ENCODE measurements around the gene FMNL2.

FMNL2 gene

GRCh38 chr2:152390837-152391236 is 55.9 kb downstream of the FMNL2 start:
- Histone ChIP-seq H4K8ac (ENCODE audit: low read depth, low read length) (no peak overlapping the region), H2BK15ac (ENCODE audit: low read length) (no peak overlapping the region), H3K79me1 (ENCODE audit: low read depth, low read length) (peaks cover 5% of the 10 kb centered on the region), H2BK12ac (ENCODE audit: low read length) (no peak overlapping the region), H3K4me3 (ENCODE audit: low read length in 2 of 2) (no peak overlapping the region), H3K9me3 (replicated peaks in 1 of 2; ENCODE audit: control insufficient read depth in 2 of 2, insufficient read depth in 1 of 2, low read depth in 1 of 2, low read length in 2 of 2) (peaks cover 2 to 5% of the 10 kb centered on the region in 2 donors), H2BK120ac (ENCODE audit: low read depth, low read length) (no peak overlapping the region), H3K36me3 (replicated peaks in 1 of 2; ENCODE audit: control insufficient read depth in 2 of 2, insufficient read depth in 2 of 2, low read length in 2 of 2) (peaks cover 2 to 19% of the 10 kb centered on the region in 2 donors), H3K4me1 (ENCODE audit: control insufficient read depth in 2 of 2, insufficient read depth in 1 of 2, low read depth in 1 of 2, low read length in 2 of 2) (peaks cover 14 to 20% of the 10 kb centered on the region in 2 donors), H2AK5ac (ENCODE audit: low read depth, low read length) (no peak overlapping the region), H3K14ac (ENCODE audit: low read length) (no peak overlapping the region), H2AFZ (ENCODE audit: low read length) (no peak overlapping the region), H3K27me3 (ENCODE audit: control insufficient read depth in 3 of 3, insufficient read depth in 3 of 3, low read depth in 1 of 3, low read length in 3 of 3) (no peaks in the 10 kb centered on the region), H4K91ac (ENCODE audit: low read depth, low read length, poor library complexity) (no peak overlapping the region), H3K4me2 (ENCODE audit: insufficient read depth, low read length, poor library complexity, severe bottlenecking) (no peak overlapping the region), H3K4ac (ENCODE audit: low read length) (no peak overlapping the region), H3K9ac (ENCODE audit: low read depth, low read length, poor library complexity) (no peak overlapping the region), H3K27ac (replicated peaks; ENCODE audit: low read length) (no peak overlapping the region), H3K23ac (ENCODE audit: low read depth, low read length, poor library complexity) (no peak overlapping the region), H2BK5ac (ENCODE audit: low read length) (no peak overlapping the region), H3K18ac (ENCODE audit: low read length) (no peak overlapping the region)
- DNase-seq (ENCODE audit: low spot score), result no peak
- WGBS, 2 donors (ENCODE audit: extremely low coverage in 2 of 2, insufficient read length in 2 of 2, insufficient replicate concordance in 1 of 2), result no CpG with 5 or more reads among the region's 2 CpGs

DNA sequence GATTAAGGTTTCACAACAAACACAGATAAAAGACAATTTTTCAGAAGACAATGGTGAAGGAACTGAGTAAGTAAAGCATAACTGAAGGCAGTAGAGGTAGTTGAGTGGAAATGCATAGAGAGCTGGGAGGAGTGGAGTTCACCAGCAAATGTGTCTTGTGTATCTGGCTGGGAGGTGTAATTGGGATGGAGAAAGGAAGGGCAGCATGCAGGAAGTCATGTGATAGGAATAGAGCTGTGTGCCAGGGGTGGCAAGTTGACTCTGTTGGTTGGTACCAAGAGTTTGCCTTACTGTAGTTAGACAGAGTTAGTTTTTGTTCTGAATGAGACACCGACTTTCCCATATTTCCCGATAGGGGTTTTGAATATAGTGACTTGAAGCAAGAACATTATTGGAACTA is 56.3 kb downstream of the FMNL2 start:
- Histone ChIP-seq H3K14ac (ENCODE audit: low read length) (no peak overlapping the region), H3K27ac (replicated peaks; ENCODE audit: low read length) (no peak overlapping the region), H3K23ac (ENCODE audit: low read depth, low read length, poor library complexity) (no peak overlapping the region), H2AK5ac (ENCODE audit: low read depth, low read length) (no peak overlapping the region), H3K4me3 (ENCODE audit: low read length in 2 of 2) (no peak overlapping the region), H3K4me1 (ENCODE audit: control insufficient read depth in 2 of 2, insufficient read depth in 1 of 2, low read depth in 1 of 2, low read length in 2 of 2) (peaks cover 15 to 23% of the 10 kb centered on the region in 2 donors), H3K4me2 (ENCODE audit: insufficient read depth, low read length, poor library complexity, severe bottlenecking) (no peak overlapping the region), H2BK5ac (ENCODE audit: low read length) (no peak overlapping the region), H2BK12ac (ENCODE audit: low read length) (no peak overlapping the region), H3K36me3 (replicated peaks in 1 of 2; ENCODE audit: control insufficient read depth in 2 of 2, insufficient read depth in 2 of 2, low read length in 2 of 2) (peaks cover 2 to 19% of the 10 kb centered on the region in 2 donors), H3K9ac (ENCODE audit: low read depth, low read length, poor library complexity) (no peak overlapping the region), H2BK15ac (ENCODE audit: low read length) (no peak overlapping the region), H4K8ac (ENCODE audit: low read depth, low read length) (no peak overlapping the region), H2AFZ (ENCODE audit: low read length) (no peak overlapping the region), H3K9me3 (replicated peaks in 1 of 2; ENCODE audit: control insufficient read depth in 2 of 2, insufficient read depth in 1 of 2, low read depth in 1 of 2, low read length in 2 of 2) (peaks cover 2 to 5% of the 10 kb centered on the region in 2 donors), H3K27me3 (ENCODE audit: control insufficient read depth in 3 of 3, insufficient read depth in 3 of 3, low read depth in 1 of 3, low read length in 3 of 3) (no peaks in the 10 kb centered on the region), H3K4ac (ENCODE audit: low read length) (no peak overlapping the region), H3K18ac (ENCODE audit: low read length) (no peak overlapping the region), H2BK120ac (ENCODE audit: low read depth, low read length) (no peak overlapping the region), H3K79me1 (ENCODE audit: low read depth, low read length) (peaks cover 5% of the 10 kb centered on the region), H4K91ac (ENCODE audit: low read depth, low read length, poor library complexity) (no peak overlapping the region)
- WGBS, 2 donors (ENCODE audit: extremely low coverage in 2 of 2, insufficient read length in 2 of 2, insufficient replicate concordance in 1 of 2), result no CpG with 5 or more reads among the region's 2 CpGs
- DNase-seq (ENCODE audit: low spot score), result no peak

DNA sequence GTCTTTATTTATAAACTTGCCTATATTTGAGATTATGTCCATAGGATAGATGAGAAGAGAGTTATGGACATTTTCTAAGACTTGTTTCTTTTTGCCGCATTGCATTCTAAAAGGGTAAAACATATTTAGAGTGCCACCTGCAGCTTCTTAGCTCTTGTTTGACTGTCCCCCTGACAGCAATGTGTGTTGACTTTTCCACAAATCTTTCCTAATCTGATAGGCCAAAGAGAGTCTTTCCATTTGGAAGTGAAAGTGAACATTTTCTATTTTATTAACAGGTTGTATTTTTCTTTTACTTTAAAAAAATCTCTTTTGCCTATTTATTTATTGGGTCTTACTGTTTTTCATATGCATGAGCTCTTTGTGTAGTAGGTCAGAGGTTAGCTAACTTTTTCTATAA is 58.4 kb downstream of the FMNL2 start:
- no CpG with 5 or more reads among the region's 1 CpG for whole genome bisulfite sequencing, 2 donors (ENCODE audit: extremely low coverage in 2 of 2, insufficient read length in 2 of 2, insufficient replicate concordance in 1 of 2)
- Histone ChIP-seq H3K23ac (ENCODE audit: low read depth, low read length, poor library complexity) (no peak overlapping the region), H2AK5ac (ENCODE audit: low read depth, low read length) (no peak overlapping the region), H3K9me3 (replicated peaks in 1 of 2; ENCODE audit: control insufficient read depth in 2 of 2, insufficient read depth in 1 of 2, low read depth in 1 of 2, low read length in 2 of 2) (peaks cover 2 to 5% of the 10 kb centered on the region in 2 donors), H3K14ac (ENCODE audit: low read length) (no peak overlapping the region), H3K36me3 (replicated peaks in 1 of 2; ENCODE audit: control insufficient read depth in 2 of 2, insufficient read depth in 2 of 2, low read length in 2 of 2) (peaks cover 2 to 19% of the 10 kb centered on the region in 2 donors), H4K91ac (ENCODE audit: low read depth, low read length, poor library complexity) (no peak overlapping the region), H3K79me1 (ENCODE audit: low read depth, low read length) (peaks cover 5% of the 10 kb centered on the region), H2BK15ac (ENCODE audit: low read length) (no peak overlapping the region), H2BK120ac (ENCODE audit: low read depth, low read length) (no peak overlapping the region), H3K27me3 (ENCODE audit: control insufficient read depth in 3 of 3, insufficient read depth in 3 of 3, low read depth in 1 of 3, low read length in 3 of 3) (no peaks in the 10 kb centered on the region), H3K4me3 (ENCODE audit: low read length in 2 of 2) (no peak overlapping the region), H3K27ac (replicated peaks; ENCODE audit: low read length) (no peak overlapping the region), H3K4ac (ENCODE audit: low read length) (no peak overlapping the region), H2BK12ac (ENCODE audit: low read length) (no peak overlapping the region), H2AFZ (ENCODE audit: low read length) (no peak overlapping the region), H3K18ac (ENCODE audit: low read length) (no peak overlapping the region), H3K4me1 (ENCODE audit: control insufficient read depth in 2 of 2, insufficient read depth in 1 of 2, low read depth in 1 of 2, low read length in 2 of 2) (peaks cover 16 to 25% of the 10 kb centered on the region in 2 donors), H2BK5ac (ENCODE audit: low read length) (no peak overlapping the region), H4K8ac (ENCODE audit: low read depth, low read length) (no peak overlapping the region), H3K4me2 (ENCODE audit: insufficient read depth, low read length, poor library complexity, severe bottlenecking) (no peak overlapping the region), H3K9ac (ENCODE audit: low read depth, low read length, poor library complexity) (no peak overlapping the region)
- DNase-seq (ENCODE audit: low spot score), result no peak

DNA sequence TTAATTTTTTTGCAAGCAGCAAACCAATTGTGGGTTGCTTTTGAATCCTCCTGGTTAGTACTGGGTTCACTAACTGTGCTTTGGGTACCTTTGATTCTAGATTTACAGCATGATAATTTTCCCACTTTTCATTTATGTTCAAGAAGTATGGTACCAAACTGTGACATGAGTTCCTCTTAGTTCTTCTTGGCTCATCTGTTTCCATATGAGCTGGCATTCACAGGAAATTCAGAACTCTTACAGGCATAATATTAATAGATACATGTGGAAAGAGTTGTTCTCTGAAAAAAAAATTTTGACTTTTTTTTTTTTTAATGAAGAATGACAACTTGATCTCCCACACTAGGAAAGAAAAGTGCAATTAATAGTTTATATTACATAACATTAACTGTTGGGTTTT is 59.4 kb downstream of the FMNL2 start:
- Histone ChIP-seq H2BK15ac (ENCODE audit: low read length) (no peak overlapping the region), H3K9me3 (replicated peaks in 1 of 2; ENCODE audit: control insufficient read depth in 2 of 2, insufficient read depth in 1 of 2, low read depth in 1 of 2, low read length in 2 of 2) (peaks cover 0 to 4% of the 10 kb centered on the region in 2 donors), H3K27me3 (ENCODE audit: control insufficient read depth in 3 of 3, insufficient read depth in 3 of 3, low read depth in 1 of 3, low read length in 3 of 3) (no peaks in the 10 kb centered on the region), H3K9ac (ENCODE audit: low read depth, low read length, poor library complexity) (no peak overlapping the region), H3K36me3 (replicated peaks in 1 of 2; ENCODE audit: control insufficient read depth in 2 of 2, insufficient read depth in 2 of 2, low read length in 2 of 2) (peaks cover 2 to 15% of the 10 kb centered on the region in 2 donors), H3K14ac (ENCODE audit: low read length) (no peak overlapping the region), H3K4me2 (ENCODE audit: insufficient read depth, low read length, poor library complexity, severe bottlenecking) (no peak overlapping the region), H4K91ac (ENCODE audit: low read depth, low read length, poor library complexity) (no peak overlapping the region), H3K23ac (ENCODE audit: low read depth, low read length, poor library complexity) (no peak overlapping the region), H4K8ac (ENCODE audit: low read depth, low read length) (no peak overlapping the region), H3K18ac (ENCODE audit: low read length) (no peak overlapping the region), H3K4ac (ENCODE audit: low read length) (no peak overlapping the region), H2BK5ac (ENCODE audit: low read length) (no peak overlapping the region), H2BK12ac (ENCODE audit: low read length) (no peak overlapping the region), H2BK120ac (ENCODE audit: low read depth, low read length) (no peak overlapping the region), H2AFZ (ENCODE audit: low read length) (no peak overlapping the region), H3K4me1 (ENCODE audit: control insufficient read depth in 2 of 2, insufficient read depth in 1 of 2, low read depth in 1 of 2, low read length in 2 of 2) (peaks cover 18 to 25% of the 10 kb centered on the region in 2 donors), H3K79me1 (ENCODE audit: low read depth, low read length) (peaks cover 8% of the 10 kb centered on the region), H2AK5ac (ENCODE audit: low read depth, low read length) (no peak overlapping the region), H3K27ac (replicated peaks; ENCODE audit: low read length) (no peak overlapping the region), H3K4me3 (ENCODE audit: low read length in 2 of 2) (no peak overlapping the region)
- no peak for DNase-seq (ENCODE audit: low spot score)
